NCI-H345 (cell line): Measurements from ENCODE around the gene CLK1.
"Not testable (repeated sequence)": the region's sequence is repeated elsewhere in the genome, so short reads cannot be mapped to it uniquely, and the experiment has no call there.

ENCODE experiments used
- DNase-seq: peaks from one replicate; lab custom pipeline; 2025; lab: John Stamatoyannopoulos, UW

The CLK1 gene

GRCh38 chr2:200864176-200865034 lies at the start of gene CLK1:
Gene CLK1 (minus strand): TSS chr2:200864658. CDS start chr2:200861862, 2,796 bp downstream.
- peak; percentile 96 for DNase-seq

- no peak for DNase-seq
These were observed 49.2 kb upstream of the CLK1 start for GRCh38 chr2:200913654-200914053.

DNA sequence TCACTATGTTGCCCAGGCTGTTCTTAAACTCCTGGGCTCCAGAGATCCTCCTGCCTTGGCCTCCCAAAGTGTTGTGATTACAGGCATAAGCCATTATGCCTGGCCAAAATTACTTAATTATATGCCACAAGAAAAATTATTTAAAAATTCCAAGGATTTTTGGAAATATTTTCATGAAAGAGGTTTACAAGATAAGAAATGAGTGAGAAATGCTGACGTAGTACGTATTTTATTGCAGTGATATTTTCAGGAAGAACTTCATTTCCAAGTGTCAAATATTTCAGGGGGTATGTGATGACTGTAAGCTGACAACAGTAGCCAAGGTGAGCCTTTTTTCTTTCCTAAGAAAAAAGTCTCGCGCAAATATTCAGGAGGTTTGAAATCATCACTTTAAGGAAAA lies 45.5 kb upstream of the CLK1 start:
- DNase-seq, result no peak

GRCh38 chr2:200905618-200906296 lies 41.3 kb upstream of the CLK1 start:
- DNase-seq, result peak; percentile 48

DNA sequence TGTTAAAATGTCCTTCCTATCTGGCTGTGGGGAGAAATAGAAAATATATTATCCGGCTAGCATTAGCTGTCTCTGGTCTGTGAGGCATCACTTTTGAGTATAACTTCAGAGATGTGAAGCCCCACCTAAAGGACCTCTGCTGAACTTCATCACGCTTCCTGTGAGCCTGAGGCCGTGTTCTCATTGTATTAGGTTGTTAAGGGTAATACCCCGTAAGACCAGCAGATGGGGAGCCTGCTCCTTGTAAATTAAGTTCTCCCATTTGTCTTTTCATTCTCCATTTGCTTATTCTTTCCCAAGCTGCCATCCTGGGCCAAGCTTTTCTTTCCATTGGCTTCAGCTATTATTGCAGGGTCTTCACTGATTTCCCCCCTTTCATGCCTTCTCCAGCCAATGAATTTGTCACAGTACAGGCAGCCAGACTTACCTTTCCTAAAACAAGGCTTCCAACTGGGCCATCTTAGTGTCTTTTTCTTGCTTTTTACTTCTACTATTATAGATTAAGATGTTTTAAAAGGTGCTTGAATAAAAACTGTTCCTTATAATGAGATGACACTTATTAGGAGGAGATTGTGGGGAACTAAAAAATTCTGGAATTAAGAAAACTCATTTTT lies 37.1 kb upstream of the CLK1 start:
- DNase-seq, result peak; percentile 55

DNA sequence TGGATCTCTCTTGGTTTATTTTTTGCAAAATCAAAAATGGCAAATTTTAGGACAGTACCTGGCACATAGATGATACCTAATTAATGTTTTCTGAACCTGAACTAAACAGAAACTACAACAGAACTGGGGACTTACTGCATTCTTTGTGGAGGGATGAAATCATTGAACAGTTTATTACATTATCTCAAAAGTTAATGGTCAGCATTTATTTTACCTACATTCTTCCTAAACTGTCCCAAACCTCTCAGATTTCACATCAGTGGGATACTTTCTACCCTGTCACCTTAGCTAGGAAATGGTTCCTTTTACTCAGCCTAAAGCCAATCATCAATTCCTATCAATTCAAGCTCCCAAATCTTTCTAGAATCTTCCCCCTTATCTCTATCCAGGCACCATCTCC lies 35.0 kb upstream of the CLK1 start:
- DNase-seq, result no peak

- peak; percentile 99 for DNase-seq
These were observed 24.5 kb upstream of the CLK1 start, which contains the start of the genes NIF3L1 and PPIL3 for GRCh38 chr2:200888704-200889625. Gene NIF3L1 (plus strand): TSS chr2:200889371. CDS start chr2:200891944, 2,573 bp downstream. Gene PPIL3 (minus strand): TSS chr2:200889077. CDS start chr2:200887615, 1,462 bp downstream.

DNA sequence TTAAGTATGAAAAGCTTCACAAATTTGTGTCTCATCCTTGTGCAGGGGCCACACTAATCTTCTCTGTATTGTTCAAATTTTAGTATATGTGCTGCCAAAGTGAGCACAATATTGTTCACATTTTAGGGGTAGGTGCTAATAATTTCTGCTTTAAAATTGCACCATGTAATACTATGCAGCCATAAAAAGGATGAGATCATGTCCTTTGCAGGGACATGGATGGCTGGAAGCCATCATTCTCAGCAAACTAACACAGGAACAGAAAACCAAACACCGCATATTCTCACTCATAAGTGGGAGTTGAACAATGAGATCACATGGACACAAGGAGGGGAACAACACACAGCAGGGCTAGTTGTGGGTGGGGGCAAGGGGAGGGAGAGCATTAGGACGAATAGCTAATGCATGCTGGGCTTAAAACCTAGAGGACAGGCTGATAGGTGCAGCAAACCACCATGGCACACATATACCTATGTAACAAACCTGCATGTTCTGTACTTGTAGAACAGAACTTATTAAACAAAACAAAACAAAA lies 17.3 kb upstream of the CLK1 start:
- DNase-seq, result not testable (repeated sequence)

DNA sequence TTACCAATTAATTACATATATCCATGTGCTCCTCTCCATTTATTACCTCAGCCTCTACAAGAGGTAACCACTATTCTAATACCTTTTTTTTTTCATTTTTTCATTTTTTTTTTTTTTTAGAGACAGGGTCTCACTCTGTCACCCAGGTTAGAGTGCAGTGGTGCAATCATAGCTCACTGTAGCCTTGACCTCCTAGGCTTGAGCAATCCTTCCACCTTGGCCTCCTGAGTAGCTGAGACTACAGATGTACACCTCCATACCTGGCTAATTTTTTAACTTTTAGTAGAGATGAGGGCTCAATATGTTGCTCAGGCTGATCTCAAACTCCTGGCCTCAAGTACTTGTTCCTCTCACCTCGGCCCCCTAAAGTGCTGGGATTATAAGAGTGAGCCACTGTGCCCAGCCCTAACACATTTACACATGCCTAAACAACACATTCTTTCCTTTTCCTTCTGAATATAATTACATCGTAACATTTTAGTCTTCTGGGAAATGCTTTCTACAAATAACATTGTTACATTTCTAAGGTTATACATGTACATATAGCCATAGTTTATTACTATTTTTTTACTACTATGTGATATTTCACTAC lies 13.9 kb upstream of the CLK1 start:
- no peak for DNase-seq

- no peak for DNase-seq
These were observed 13.0 kb upstream of the CLK1 start for GRCh38 chr2:200877443-200877842.

GRCh38 chr2:200873560-200873959 lies 9.1 kb upstream of the CLK1 start:
- no peak for DNase-seq

- DNase-seq, result no peak
These were observed 6.7 kb upstream of the CLK1 start for GRCh38 chr2:200871151-200871550.

DNA sequence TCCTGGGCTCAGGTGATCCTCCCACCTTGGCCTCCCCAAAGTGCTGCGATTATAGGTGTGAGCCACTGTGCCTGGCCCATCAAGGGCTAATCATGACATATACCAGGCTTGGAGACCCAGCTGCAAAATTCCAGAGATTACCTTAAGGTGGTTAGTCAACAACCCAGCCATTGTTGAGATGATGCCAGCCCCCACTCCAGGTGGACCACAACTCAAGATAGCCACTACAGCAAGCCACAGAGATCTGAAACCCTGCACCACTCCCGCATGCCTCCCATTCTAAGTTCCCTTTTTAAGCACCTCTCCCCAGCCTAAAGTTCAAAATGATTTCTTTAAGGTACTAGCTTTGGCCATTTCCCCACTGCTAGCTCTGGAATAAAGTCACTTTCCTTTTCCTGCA lies 4.6 kb upstream of the CLK1 start:
- no peak for DNase-seq

- peak; percentile 36 for DNase-seq
These were observed 679 bp downstream of the CLK1 start for GRCh38 chr2:200863782-200864175.

DNA sequence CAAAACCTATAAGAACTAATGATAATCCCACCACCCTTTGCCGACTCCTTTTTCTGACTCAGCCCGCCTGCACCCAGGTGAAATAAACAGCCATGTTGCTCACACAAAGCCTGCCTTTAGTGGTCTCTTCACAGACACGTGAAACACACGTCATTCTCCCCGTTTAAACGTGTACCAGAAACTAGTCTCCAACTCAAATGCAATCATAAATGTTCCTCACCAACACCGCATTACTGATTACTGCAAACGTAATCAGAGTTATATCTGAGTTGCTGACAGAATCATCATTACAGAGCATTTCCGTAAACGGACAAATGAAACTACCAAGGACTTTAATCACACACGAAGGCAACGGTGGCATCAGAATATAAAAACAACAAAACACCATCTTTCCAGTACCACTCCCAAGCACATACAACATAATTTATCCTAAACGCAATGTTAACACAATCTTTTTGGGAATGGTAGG lies 1.9 kb downstream of the CLK1 start:
- DNase-seq, result peak; percentile 29

DNA sequence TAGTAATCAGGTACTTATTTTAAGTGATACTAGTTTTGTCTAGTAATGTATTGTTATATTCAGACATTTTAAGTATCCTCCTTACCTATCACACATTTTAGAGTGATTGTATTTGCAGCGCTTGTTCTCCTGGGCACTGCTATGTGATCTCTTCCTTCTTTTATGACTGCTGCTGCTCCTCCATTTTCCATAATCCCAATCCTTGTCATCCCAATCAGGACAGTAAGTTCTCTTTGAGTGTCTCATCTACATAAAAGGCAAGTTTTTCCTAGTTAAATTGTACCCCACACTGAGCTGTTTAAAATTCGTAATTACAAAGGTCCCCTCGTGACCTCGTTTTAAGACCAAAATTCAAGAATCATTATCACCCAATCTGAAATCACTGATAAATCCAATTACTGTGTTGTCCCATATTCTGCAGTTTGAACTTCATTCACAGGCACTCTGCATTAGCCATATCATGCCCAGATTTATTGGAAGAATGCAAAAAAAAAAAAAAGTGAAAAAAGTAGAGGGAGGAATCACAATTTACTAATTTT lies 2.8 kb downstream of the CLK1 start:
- DNase-seq, result no peak

- no peak for DNase-seq
These were observed 4.2 kb downstream of the CLK1 start for GRCh38 chr2:200860092-200860795.

DNA sequence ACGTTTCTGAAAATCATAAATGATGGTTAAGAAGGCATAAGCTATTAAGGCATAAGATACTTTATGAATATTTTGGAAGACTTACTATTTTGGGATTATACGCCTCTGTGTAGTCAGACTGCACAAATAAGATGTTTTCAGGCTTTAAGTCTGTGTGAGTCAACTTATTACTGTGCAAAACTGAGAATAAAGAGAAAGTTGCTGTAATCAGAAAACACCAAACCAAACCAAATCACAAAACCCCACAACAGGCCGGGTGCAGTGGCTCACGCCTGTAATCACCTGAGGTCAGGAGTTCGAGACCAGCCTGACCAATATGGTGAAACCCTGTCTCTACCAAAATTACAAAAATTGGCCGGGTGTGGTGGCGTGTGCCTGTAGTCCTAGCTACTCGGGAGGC lies 7.7 kb downstream of the CLK1 start:
- no peak for DNase-seq

DNA sequence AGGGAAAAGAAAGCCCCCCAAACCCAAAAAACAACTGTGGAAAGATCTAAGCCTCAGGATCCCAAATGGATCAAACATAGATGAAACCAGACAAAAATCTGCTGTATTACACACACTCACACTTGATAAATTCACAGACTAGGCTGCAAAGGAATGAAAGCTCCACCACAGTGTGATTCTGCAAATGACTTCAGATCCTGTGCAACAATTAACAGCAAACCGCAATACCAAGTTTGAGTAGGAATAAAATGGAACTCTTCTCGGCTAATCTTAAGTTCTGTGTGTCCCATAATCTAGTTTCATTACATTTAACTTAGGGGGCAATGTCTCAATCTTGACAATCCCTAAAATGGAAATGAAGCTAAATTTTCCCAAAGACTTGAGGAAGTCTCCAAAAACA lies 11.9 kb downstream of the CLK1 start:
- no peak for DNase-seq
